Ovary (tissue), 3 donors: ENCODE measurements around the gene TJP2.

Source experiments
- CTCF ChIP-seq, 3 donors: fragments of 450-650 bp in 2 of 3; fragments of 200-600 bp in 1 of 3; IDR thresholded peaks; one replicate each; pipeline versions ENCODE4 v1.5.1 to v1.8.0; 2016 to 2022; ENCODE audit warnings: antibody characterized with exemption in 3 of 3, mild to moderate bottlenecking in 1 of 3
- POLR2A ChIP-seq: fragments of 450-650 bp; IDR thresholded peaks from one replicate; pipeline ENCODE4 v1.6.1; 2017; ENCODE audit warnings: antibody characterized with exemption, mild to moderate bottlenecking, moderate library complexity
- donor health status: DM: no; HTN: no; CAD: no.

- TF ChIP-seq CTCF (IDR thresholded peaks at IDR 0.05) (no peak), POLR2A (no peak)
Observed at GRCh38 chr9:69134412-69134811, 39.7 kb upstream of the TJP2 start.
